ENCODE data around the gene UTS2R.

DNA sequence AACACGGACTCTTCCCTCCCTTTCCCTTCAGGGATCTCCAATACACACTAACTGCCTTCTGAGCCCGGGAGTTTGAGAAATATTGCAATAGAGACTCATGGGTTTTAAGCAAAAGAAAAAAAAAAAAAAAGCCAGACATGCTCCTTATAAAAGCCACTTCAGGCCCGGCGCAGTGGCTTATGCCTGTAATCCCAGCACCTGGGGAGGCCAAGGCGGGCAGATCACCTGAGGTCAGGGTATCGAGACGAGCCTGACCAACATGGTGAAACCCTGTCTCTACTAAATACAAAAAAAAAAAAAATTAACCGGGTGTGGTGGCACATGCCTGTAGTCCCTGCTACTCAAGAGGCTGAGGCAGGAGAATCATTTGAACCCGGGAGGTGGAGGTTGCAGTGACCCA is 44.2 kb downstream of the UTS2R start:
- TF ChIP-seq, protein P1, sequence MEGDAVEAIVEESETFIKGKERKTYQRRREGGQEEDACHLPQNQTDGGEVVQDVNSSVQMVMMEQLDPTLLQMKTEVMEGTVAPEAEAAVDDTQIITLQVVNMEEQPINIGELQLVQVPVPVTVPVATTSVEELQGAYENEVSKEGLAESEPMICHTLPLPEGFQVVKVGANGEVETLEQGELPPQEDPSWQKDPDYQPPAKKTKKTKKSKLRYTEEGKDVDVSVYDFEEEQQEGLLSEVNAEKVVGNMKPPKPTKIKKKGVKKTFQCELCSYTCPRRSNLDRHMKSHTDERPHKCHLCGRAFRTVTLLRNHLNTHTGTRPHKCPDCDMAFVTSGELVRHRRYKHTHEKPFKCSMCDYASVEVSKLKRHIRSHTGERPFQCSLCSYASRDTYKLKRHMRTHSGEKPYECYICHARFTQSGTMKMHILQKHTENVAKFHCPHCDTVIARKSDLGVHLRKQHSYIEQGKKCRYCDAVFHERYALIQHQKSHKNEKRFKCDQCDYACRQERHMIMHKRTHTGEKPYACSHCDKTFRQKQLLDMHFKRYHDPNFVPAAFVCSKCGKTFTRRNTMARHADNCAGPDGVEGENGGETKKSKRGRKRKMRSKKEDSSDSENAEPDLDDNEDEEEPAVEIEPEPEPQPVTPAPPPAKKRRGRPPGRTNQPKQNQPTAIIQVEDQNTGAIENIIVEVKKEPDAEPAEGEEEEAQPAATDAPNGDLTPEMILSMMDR (IDR thresholded peaks at IDR 0.05): no peak
- TF ChIP-seq EP300 (IDR thresholded peaks at IDR 0.05) (no peak), POLR2A (IDR thresholded peaks at IDR 0.05) (no peak)
